Adrenal gland (tissue), 12 donors: ENCODE measurements around the gene CDC5L. TPM values are rescaled to one million over a fixed set of nuclear protein-coding genes. Genes with fewer than 3 reads are reported as not detected.

Source experiments
- DNase-seq, 7 donors: peaks; one replicate each; pipeline ENCODE4 v3.0.0-alpha.2; 2019 to 2020
- H3K27ac ChIP-seq, 5 donors: fragments of 200-600 bp; sonication (generic) in 4 of 5; 1 replicate in 3 of 5; 2 replicates in 2 of 5; pipeline versions ENCODE4 v1.5.1 to v1.8.0; 2016 to 2020; ENCODE audit warnings: mild to moderate bottlenecking in 1 of 5
- H3K27me3 ChIP-seq: fragments of 200-600 bp; 2 replicates; pipeline ENCODE4 v1.8.0; 2021
- H3K36me3 ChIP-seq, 2 donors: fragments of 200-600 bp; replicated peaks in 1 of 2; 1 replicate in 1 of 2; 2 replicates in 1 of 2; pipeline versions ENCODE4 v1.5.1 to v1.8.0; 2018 to 2022
- H3K4me1 ChIP-seq, 2 donors: fragments of 200-600 bp; replicated peaks in 1 of 2; 1 replicate in 1 of 2; 2 replicates in 1 of 2; pipeline versions ENCODE4 v1.5.1 to v1.8.0; 2018 to 2021
- H3K4me3 ChIP-seq, 4 donors: fragments of 200-600 bp; sonication (generic) in 3 of 4; one replicate each; pipeline ENCODE4 v1.5.1; 2016 to 2018
- H3K9me3 ChIP-seq, 3 donors: fragments of 200-600 bp; sonication (generic) in 1 of 3; replicated peaks in 1 of 3; 1 replicate in 2 of 3; 2 replicates in 1 of 3; pipeline versions ENCODE4 v1.5.1 to v1.8.0; 2016 to 2021
- POLR2A ChIP-seq, 2 donors: fragments of 450-650 bp; IDR thresholded peaks; one replicate each; pipeline ENCODE4 v1.6.1; 2017; ENCODE audit warnings: antibody characterized with exemption in 2 of 2, mild to moderate bottlenecking in 2 of 2, moderate library complexity in 1 of 2
- WGBS, 4 donors: extraction: QIAGEN DNeasy Blood & Tissue Kit in 2 of 4; methylation state at CpG; one replicate each; pipeline versions ENCODE4 v1.1.5 to v1.1.7; 2013 to 2017; 5-methylcytosine and 5-hydroxymethylcytosine counted together
- intact Hi-C, 2 donors: fragments of 100-400 bp; cut with DNase I; formaldehyde crosslinking; loops; one replicate each; pipeline versions ENCODE4 v1.14.1 to v1.15.0; 2022 to 2023
- polyA plus RNA-seq, 3 donors: library from polyadenylated mRNA; stranded (reverse); fragments of 200-250 nt in 2 of 3; fragments of 350-450 nt in 1 of 3; fragmentation: Illumina TruSeq in 1 of 3; extraction: RNeasy Lipid Tissue Mini Kit (QIAGEN cat#74804) in 1 of 3; gene quantifications; one replicate each; pipeline ENCODE4 v1.2.3, GENCODE V29; 2013 to 2014
- total RNA-seq, 9 donors: library from RNA; depleted of rRNA in 4 of 9; stranded (reverse); fragments of >200 nt in 4 of 9; fragments of 120-200 nt in 1 of 9; fragmentation: NEBNext Ultra II Directional in 1 of 9; extraction: Animal tissue kit (Norgen Biotek cat#: 25700) in 1 of 9; gene quantifications; one replicate each; pipeline versions ENCODE4 v1.1.0 to v1.2.4, GENCODE V29; 2013 to 2023
- TF ChIP-seq, protein P1 (sequence below), 6 experiments: fragments of 450-650 bp in 4 of 6; fragments of 200-600 bp in 2 of 6; sonication (generic) in 1 of 6; IDR thresholded peaks; 1 replicate in 5 of 6; 2 replicates in 1 of 6; pipeline versions ENCODE4 v1.5.1 to v1.8.0; 2016 to 2021; ENCODE audit warnings: antibody characterized with exemption in 6 of 6, mild to moderate bottlenecking in 2 of 6, moderate library complexity in 1 of 6
- donor health status: healthy with polysubstance abuse.
- donor health status: Bipolar disorder and iron deficiency.
- donor health status: DM: yes; HTN: yes; CAD: no.
- donor health status: DM: no; HTN: no; CAD: no.
- donor health status: DM: no; HTN: no; CAD: no.
- donor health status: DM: yes; HTN: yes; CAD: no.

Gene CDC5L
- total and polyA plus RNA-seq, 12 donors: 5.6 to 39.3 (median 20.8) TPM

DNA sequence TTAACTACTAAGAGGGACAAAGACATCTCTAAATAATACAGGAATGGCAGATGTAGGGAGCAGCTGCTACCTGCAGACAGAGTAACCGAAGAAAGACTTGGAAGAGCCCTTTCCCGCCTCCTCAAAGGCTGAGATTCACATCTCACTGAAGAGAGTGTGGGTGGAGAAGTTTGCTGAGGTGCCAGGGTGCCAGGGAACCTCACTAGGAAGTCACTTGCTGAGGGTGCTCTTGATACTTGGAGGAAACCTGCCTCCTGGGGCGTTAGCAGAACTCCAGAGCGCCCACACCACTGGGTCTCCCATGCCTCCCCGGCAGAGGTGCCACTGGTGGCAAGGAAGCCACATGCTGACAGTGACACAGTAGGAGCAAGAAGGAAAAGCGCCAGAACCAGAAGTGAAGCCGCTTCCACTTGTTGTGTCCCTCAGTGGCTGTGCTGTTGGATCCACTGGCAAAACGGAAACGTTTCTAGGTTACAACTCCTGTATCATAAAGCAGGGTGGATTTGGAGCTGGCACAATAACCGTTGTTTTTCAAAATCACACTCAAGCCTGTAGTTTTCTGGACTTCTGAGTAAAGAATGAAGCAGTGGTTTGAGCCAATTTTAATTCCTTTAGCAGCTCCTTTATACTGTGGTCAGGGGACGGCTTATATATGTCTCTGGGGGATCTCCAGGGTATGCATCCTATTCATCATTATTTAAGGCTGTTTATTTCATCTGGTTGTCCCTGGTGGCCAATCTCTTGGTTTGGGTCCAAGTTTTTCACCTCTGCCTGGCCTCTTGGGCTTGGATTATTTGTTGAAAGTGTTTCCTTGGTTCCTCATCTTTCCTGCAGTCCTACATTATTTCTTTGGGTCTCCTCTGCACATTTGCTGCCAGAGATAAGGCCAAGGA lies 64.5 kb downstream of the CDC5L start:
- WGBS, 4 donors: 91 to 94% (median 91%) methylated on average over 11 of the region's 11 CpGs
- H3K36me3 ChIP-seq: peaks cover 0 to 7% of the 10 kb centered on the region in 2 donors
- TF ChIP-seq, protein P1, sequence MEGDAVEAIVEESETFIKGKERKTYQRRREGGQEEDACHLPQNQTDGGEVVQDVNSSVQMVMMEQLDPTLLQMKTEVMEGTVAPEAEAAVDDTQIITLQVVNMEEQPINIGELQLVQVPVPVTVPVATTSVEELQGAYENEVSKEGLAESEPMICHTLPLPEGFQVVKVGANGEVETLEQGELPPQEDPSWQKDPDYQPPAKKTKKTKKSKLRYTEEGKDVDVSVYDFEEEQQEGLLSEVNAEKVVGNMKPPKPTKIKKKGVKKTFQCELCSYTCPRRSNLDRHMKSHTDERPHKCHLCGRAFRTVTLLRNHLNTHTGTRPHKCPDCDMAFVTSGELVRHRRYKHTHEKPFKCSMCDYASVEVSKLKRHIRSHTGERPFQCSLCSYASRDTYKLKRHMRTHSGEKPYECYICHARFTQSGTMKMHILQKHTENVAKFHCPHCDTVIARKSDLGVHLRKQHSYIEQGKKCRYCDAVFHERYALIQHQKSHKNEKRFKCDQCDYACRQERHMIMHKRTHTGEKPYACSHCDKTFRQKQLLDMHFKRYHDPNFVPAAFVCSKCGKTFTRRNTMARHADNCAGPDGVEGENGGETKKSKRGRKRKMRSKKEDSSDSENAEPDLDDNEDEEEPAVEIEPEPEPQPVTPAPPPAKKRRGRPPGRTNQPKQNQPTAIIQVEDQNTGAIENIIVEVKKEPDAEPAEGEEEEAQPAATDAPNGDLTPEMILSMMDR (IDR thresholded peaks at IDR 0.05): no peak
- TF ChIP-seq POLR2A (IDR thresholded peaks at IDR 0.05): no peak
- H3K4me1 ChIP-seq: peaks cover 0 to 8% of the 10 kb centered on the region in 2 donors
- H3K4me3 ChIP-seq: no peak overlapping the region
- intact Hi-C loops: no loop called here
- no peak for DNase-seq
- H3K27ac ChIP-seq: no peak overlapping the region
- H3K27me3 ChIP-seq: no peaks in the 10 kb centered on the region
- H3K9me3 ChIP-seq: peaks cover 0 to 3% (median 0%) of the 10 kb centered on the region in 3 donors

DNA sequence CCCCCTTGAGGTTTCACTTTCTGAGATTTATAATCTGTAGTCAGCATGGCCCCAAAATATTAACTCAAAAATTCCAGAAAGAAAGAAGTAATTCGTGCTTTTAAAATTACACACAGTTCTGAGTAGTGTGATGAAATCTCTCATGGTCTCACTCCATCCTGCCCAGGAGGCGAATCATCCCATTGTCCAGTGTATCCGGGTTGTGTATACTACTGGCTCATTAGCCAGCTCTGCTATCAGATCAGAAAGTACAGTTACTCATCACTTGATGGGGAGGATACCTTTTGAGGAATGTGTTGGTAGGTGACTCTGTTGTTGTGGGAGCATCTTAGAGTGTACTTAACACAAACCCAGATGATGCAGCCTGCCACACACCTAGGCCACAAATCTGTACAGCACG lies 65.2 kb downstream of the CDC5L start:
- Histone ChIP-seq H3K4me1 (peaks cover 0 to 8% of the 10 kb centered on the region in 2 donors), H3K27me3 (no peaks in the 10 kb centered on the region), H3K4me3 (no peak overlapping the region), H3K36me3 (peaks cover 0 to under 1% of the 10 kb centered on the region in 2 donors), H3K27ac (no peak overlapping the region), H3K9me3 (peaks cover 0 to 3% (median 0%) of the 10 kb centered on the region in 3 donors)
- WGBS, 4 donors: 66 to 87% (median 68%) methylated on average over 4 of the region's 4 CpGs
- intact Hi-C loops: no loop called here
- TF ChIP-seq POLR2A (IDR thresholded peaks at IDR 0.05): no peak
- TF ChIP-seq, protein P1 (IDR thresholded peaks at IDR 0.05): no peak
- DNase-seq: no peak

DNA sequence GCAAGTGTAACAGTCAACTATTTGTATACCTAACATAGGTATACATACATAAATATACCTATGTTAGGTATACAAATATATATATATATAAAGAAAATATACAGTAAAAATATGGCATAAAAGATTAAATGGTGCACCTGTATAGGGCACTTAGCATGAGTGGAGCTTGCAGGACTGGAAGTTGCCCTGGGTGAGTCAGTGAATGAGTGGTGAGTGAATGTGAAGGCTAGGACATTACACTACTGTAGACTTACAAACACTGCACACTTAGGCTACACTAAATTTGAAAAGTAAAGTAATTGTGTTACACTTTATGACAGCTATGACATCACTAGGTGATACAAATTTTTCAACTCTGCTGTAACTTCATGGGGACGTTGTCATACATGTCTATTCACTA lies 65.6 kb downstream of the CDC5L start:
- 81 to 96% (median 90%) methylated on average over 1 of the region's 1 CpG for WGBS, 4 donors
- TF ChIP-seq, protein P1 (IDR thresholded peaks at IDR 0.05): no peak

DNA sequence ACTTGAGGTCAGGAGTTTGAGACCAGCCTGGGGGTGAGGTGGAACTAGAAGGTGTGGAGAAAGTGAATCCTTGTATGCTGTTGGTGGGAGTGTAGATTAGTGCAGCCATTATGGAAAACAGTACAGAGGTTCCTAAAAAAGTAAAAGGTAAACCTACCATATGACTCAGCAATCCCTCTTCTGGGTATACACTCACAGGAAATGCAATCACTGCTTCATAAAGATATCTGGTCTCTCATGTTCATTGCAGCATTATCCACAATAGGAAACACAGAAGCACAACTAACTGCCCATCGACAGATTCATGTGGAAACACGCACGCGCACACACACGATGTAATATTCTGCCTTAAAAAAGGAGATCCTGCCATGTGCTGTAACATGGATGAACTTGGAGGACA lies 66.7 kb downstream of the CDC5L start:
- TF ChIP-seq, protein P1 (IDR thresholded peaks at IDR 0.05): no peak
- no peak for TF ChIP-seq POLR2A (IDR thresholded peaks at IDR 0.05)
- Histone ChIP-seq H3K27ac (no peak overlapping the region), H3K4me1 (peaks cover 0 to 8% of the 10 kb centered on the region in 2 donors), H3K27me3 (no peaks in the 10 kb centered on the region), H3K36me3 (no peaks in the 10 kb centered on the region), H3K9me3 (peaks cover 0 to 3% (median 0%) of the 10 kb centered on the region in 3 donors), H3K4me3 (no peak overlapping the region)
- WGBS, 4 donors: 72 to 96% (median 86%) methylated on average over 5 of the region's 5 CpGs
- no peak for DNase-seq
- intact Hi-C loops: no loop called here

More for the DNA sequence above, 65.6 kb downstream of the CDC5L start:
- peaks cover 0 to 3% (median 0%) of the 10 kb centered on the region in 3 donors for H3K9me3 ChIP-seq
- H3K27ac ChIP-seq: no peak overlapping the region
- no peaks in the 10 kb centered on the region for H3K36me3 ChIP-seq
- peaks cover 0 to 8% of the 10 kb centered on the region in 2 donors for H3K4me1 ChIP-seq
- intact Hi-C loops: no loop called here
- H3K27me3 ChIP-seq: no peaks in the 10 kb centered on the region
- DNase-seq: no peak
- no peak overlapping the region for H3K4me3 ChIP-seq
